NCI-H345 (cell line): ENCODE results near the gene IKZF3.
A peak's percentile ranks its signal among the peaks of the same experiment; 100 is the strongest.
"Not testable (repeated sequence)": the region's sequence is repeated elsewhere in the genome, so short reads cannot be mapped to it uniquely, and the experiment has no call there.

Source experiments
- DNase-seq: peaks from one replicate; lab custom pipeline; 2025; lab: John Stamatoyannopoulos, UW

The IKZF3 gene

DNA sequence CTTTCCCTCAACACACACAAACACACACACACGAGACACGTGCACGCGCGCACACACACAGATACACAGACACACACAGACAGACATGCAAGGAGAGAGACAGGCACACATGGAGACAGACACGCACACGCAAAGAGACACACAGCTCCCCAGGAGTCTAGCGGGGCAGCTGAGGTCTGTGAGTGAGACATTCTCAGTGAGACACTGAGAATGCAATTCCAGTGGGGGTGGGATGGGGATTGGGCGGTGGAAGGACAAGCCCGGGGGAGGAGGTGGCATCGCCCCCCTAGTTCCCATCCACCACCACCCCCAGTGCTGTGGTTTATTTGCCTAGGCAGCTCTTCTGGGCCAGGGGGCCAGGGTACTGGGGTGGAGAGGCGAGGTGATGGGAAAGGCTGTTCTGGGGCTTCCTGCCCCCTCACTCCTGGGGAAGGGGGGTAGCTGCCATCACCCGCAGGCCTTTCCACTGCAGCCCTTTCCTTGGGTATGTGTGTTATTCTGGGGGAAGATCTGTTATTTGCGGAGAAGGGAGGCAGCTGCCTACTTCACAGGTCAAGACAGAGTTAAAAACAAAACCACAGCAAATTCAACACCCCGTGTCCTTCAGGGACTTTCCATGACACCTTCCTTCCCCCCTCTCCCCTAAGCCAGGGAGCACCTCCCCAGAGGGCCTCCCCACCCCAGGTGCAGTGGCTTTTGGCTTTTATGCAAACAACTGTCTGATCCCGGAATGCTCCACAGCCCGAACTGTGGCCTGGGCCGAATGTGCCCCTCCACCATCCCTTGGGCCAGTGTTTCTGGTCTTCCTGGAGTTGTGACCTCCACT is 108.3 kb downstream of the IKZF3 start:
- no peak for DNase-seq

DNA sequence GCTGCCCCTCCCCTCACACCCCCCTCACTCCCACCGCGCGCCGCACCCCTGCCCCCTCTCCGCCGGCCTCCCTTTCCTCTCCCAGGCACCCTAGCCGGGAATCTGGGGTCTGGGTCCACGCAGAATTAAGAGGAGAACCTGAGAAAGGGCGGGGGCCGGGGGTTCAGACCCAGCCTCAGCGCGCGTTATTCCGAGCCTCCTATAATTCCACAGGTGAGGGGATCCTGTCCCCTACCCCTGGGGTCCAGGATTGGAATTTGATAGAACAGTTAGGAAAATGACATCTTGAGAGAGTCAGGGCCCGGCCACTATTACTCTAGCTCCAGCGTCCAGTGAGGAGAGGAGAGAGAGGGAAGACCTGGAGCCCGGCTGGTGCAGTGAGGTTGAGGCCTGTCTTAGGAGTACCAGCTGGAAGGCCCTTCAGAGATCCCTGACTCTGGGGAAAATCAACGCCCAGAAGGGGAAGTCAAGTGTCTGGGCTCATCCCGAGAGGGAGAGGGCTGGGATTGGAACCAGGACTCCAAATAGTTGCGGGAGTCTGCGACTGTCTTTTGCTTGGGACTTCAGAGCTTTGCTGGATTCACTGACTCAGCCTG is 109.1 kb downstream of the IKZF3 start:
- DNase-seq, result no peak

DNA sequence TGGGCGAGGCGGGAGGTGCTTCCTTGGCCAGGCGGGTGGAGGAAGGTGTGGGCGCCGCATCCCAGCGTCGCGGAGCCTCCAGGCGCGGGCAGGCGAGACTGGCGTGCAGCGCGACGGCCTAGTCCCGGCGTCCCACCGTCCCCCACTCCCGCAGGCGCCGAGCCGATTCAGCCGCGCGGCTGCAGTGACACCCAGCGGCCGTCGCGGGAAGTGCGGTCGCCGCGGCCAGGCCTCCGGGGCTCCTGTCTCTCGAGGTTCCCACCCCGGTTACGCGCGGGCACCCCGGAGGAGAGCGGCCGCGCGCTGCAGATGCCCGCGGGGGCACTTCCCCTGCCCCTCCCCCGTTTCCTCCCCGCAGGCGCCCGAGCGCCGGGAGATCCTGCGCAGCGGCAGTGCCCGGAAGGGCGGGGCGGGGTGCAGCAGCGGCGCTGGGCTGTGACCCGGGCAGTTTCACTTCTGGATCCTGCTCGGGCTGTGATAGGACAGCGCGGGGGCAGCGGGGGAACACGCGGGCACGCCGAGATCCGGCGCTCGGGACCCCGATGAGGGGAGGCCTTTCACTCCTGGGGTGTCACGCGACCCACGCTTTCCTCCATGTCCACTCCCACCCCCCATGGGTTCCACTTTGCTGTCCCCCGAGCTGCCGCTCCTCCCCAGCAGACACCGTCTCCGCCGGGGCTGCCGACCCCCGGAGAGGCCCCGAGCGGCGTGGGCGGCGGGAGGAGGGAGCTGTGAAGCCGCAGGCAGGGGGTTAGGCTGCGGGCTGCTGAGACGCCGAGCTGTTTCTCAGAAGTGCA is 109.8 kb downstream of the IKZF3 start:
- DNase-seq, result peak; percentile 80

- DNase-seq, result peak; percentile 49
Observed at GRCh38 chr17:39753514-39754160, 110.5 kb downstream of the IKZF3 start.

GRCh38 chr17:39752241-39752881 is 111.8 kb downstream of the IKZF3 start:
- DNase-seq, result no peak

DNA sequence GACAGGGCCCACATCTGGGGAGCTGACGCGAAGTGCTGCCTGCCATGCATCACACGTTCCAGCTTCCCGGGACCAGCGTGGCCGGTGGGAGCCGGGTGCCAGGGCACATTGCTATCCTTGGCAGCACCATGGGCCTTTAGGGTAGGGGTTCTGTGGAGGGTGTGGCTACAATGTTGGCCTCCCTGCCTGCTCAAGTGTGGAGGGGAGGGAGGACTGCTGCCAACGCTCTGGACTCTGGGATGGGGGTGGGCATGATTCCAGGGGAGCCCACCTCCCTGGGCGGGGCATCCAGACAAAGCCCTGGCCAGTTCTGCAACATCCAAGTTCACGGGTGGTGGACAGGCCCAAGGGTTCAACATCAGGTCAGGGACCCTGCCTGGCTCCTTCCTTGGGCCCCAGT is 112.5 kb downstream of the IKZF3 start:
- no peak for DNase-seq

- DNase-seq, result no peak
Observed at GRCh38 chr17:39751016-39751543, 113.0 kb downstream of the IKZF3 start.

- no peak for DNase-seq
Observed at GRCh38 chr17:39750131-39751015, 113.7 kb downstream of the IKZF3 start.

DNA sequence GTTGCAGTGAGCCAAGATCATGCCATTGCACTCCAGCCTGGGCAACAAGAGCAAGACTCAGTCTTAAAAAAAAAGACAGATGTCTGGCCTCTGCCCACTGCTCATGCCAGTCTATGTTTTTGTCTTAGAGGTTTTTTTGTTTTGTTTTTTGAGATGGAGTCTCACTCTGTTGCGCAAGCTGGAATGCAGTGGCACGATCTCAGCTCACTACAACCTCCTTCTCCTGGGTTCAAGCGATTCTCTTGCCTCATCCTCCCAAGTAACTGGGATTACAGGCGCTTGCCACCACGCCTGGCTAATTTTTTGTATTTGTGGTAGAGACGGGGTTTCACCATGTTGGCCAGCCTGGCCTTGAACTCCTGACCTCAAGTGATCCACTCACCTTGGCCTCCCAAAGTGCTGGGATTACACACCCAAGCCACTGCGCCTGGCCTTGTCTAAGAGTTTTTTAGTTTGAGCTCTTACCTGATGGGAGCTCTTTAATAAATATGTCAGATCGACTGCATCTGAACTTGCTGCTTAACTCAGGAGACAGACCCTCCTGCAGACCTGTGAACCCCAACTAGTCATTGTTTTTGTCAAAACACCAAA is 115.6 kb downstream of the IKZF3 start:
- DNase-seq, result not testable (repeated sequence)

GRCh38 chr17:39747745-39748144 is 116.4 kb downstream of the IKZF3 start:
- no peak for DNase-seq

DNA sequence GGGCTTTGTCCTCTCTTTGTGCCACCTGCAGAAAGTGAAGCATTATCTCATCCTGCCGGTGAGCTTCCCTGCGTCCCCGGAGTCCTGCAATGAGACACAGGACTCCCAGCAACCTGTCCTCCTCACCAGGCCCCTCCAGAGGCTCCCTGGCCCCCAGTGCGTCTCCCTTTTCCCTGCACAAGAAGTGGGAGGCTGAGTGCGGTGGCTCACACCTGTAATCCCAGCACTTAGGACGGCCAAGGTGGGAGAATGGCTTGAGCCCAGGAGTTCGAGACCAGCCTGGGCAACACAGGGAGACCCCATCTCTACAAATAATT is 118.0 kb downstream of the IKZF3 start:
- DNase-seq, result no peak

GRCh38 chr17:39745335-39746144 is 118.6 kb downstream of the IKZF3 start:
- no peak for DNase-seq

GRCh38 chr17:39744836-39745215 is 119.3 kb downstream of the IKZF3 start:
- DNase-seq, result no peak

- DNase-seq, result no peak
Observed at GRCh38 chr17:39744075-39744835, 119.9 kb downstream of the IKZF3 start.

DNA sequence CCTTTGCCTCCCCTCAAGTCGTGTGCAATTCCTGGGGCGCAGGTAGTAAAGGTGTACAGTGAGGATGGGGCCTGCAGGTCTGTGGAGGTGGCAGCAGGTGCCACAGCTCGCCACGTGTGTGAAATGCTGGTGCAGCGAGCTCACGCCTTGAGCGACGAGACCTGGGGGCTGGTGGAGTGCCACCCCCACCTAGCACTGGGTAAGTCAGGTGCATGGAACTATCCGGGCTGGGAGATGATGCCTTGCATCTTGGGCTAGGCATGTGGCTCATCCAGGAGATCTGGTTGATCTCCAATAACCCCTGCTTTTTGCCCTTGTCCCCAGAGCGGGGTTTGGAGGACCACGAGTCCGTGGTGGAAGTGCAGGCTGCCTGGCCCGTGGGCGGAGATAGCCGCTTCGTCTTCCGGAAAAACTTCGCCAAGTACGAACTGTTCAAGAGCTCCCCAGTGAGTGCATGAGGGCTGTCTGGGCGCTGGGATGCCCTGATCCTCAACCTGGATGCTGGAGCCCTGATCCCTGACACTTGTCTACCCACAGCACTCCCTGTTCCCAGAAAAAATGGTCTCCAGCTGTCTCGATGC is 121.2 kb downstream of the IKZF3 start:
- no peak for DNase-seq

GRCh38 chr17:39742126-39742855 is 121.8 kb downstream of the IKZF3 start:
- DNase-seq, result no peak

DNA sequence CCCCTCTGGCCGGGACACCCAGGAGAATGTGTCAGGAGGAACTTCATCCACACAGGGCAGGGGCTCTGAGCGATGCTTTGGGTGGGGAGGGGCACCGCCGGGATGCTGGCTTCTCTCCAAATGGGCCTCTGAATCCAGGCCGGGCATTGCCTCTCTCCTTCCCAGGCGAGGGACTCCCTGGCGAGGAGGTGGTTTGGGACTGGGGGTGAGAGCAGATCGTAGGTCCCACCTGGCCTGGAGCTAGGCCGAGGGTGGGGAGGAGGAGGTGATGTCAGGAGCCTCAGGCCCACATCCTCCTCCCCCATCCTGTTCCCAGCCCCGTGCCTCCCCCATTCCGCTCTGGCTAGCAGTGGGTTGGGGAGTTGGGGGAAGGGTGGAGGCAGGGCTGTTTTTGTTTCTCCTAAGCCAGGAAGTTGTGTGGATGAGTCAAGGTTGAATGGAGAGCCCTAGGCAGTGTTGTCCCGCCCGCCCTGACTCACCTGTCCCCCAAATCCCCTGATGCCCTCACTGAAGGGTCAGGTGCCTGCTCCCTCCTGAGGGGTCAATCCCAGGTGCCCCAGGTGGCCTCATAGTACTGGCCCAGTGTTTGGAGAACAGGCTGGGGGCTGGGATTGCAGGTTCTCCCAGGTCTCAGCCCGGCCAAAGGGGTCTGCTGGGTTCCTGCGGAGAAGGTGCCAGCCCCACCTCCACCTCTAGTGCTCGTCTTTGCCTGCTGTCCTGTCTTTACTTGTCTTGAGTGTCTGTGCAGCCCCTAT is 123.6 kb downstream of the IKZF3 start:
- no peak for DNase-seq
